A673 (cell line): ENCODE measurements around the gene TRAF4. TPM values are rescaled to one million over a fixed set of nuclear protein-coding genes. Genes with fewer than 3 reads are reported as not detected.

Source experiments
- Bru-seq: library from RNA; stranded (reverse); fragments of 400-500 nt; gene quantifications from one replicate; lab custom pipeline; 2021; lab: Mats Ljungman, UMichigan
- BruChase-seq, 2 experiments: library from RNA; stranded (reverse); fragments of 400-500 nt; gene quantifications; one replicate each; lab custom pipeline; 2021; lab: Mats Ljungman, UMichigan
- BruUV-seq: library from RNA; stranded (reverse); fragments of 400-500 nt; replicated peaks from 2 replicates; lab custom pipeline; 2021; lab: Mats Ljungman, UMichigan
- CTCF ChIA-PET: fragments of 300-600 bp; sonication (Branson Sonifier 250); formaldehyde crosslinking; loops from one replicate; lab custom pipeline; 2022; ENCODE audit warnings: antibody characterized with exemption; lab: Charles Lee
- POLR2A ChIA-PET: fragments of 300-600 bp; sonication (Branson Sonifier 250); formaldehyde crosslinking; loops from one replicate; lab custom pipeline; 2022; ENCODE audit warnings: antibody characterized with exemption; ENCODE audit not compliant: low non-redundant PET; lab: Charles Lee
- DNase-seq: peaks from one replicate; pipeline ENCODE4 v3.0.0-alpha.2; 2015; ENCODE audit warnings: low spot score
- H3K27ac ChIP-seq: fragments of 200-600 bp; sonication (generic); 2 replicates; pipeline ENCODE4 v1.5.1; 2016; ENCODE audit warnings: mixed run types, low read depth, mild to moderate bottlenecking, mixed read lengths, antibody characterized with exemption, low read length; ENCODE audit not compliant: poor library complexity, severe bottlenecking
- H3K27me3 ChIP-seq: fragments of 200-600 bp; sonication (generic); replicated peaks from 2 replicates; pipeline ENCODE4 v1.6.1; 2017; ENCODE audit warnings: mixed run types, low read depth, mild to moderate bottlenecking, mixed read lengths, antibody characterized with exemption, low read length; ENCODE audit not compliant: insufficient read depth, poor library complexity
- H3K36me3 ChIP-seq: fragments of 200-600 bp; sonication (generic); 2 replicates; pipeline ENCODE4 v1.6.1; 2016; ENCODE audit warnings: mixed run types, mild to moderate bottlenecking, mixed read lengths, antibody characterized with exemption, low read length; ENCODE audit not compliant: insufficient read depth, poor library complexity, severe bottlenecking
- H3K4me1 ChIP-seq: fragments of 200-600 bp; sonication (generic); 2 replicates; pipeline ENCODE4 v1.6.1; 2017; ENCODE audit warnings: mixed run types, mild to moderate bottlenecking, mixed read lengths, antibody characterized with exemption, low read length; ENCODE audit not compliant: insufficient read depth, poor library complexity, severe bottlenecking
- H3K4me3 ChIP-seq: fragments of 200-600 bp; sonication (generic); 2 replicates; pipeline ENCODE4 v1.5.1; 2016; ENCODE audit warnings: low read depth, mixed run types, mild to moderate bottlenecking, mixed read lengths, low read length; ENCODE audit not compliant: poor library complexity, severe bottlenecking
- H3K9me3 ChIP-seq: fragments of 200-600 bp; sonication (generic); 2 replicates; pipeline ENCODE4 v1.6.1; 2016; ENCODE audit warnings: mixed run types, low read depth, mild to moderate bottlenecking, mixed read lengths, antibody characterized with exemption, low read length; ENCODE audit not compliant: poor library complexity, severe bottlenecking
- EZH2 ChIP-seq: fragments of 200-600 bp; sonication (generic); IDR thresholded peaks from 2 replicates; pipeline ENCODE4 v1.6.1; 2017; ENCODE audit warnings: borderline replicate concordance, low read depth, mild to moderate bottlenecking, mixed read lengths, antibody characterized with exemption, low read length; ENCODE audit not compliant: poor library complexity, severe bottlenecking
- intact Hi-C: fragments of 100-400 bp; cut with micrococcal nuclease; formaldehyde crosslinking; loops from one replicate; pipeline ENCODE4 v1.10.0; 2022; ENCODE audit not compliant: unreplicated experiment
- long read RNA-seq: library from polyadenylated mRNA; stranded (forward); transcript quantifications from one replicate; pipeline ENCODE4 v2.0.0, GENCODE V29; 2022
- total RNA-seq: library from RNA; stranded (reverse); gene quantifications from 2 replicates; pipeline ENCODE4 v1.2.3, GENCODE V29; 2021
- TF ChIP-seq, protein P1 (sequence below): fragments of 300-800, 200-600 bp; sonication (generic); conservative IDR thresholded peaks from 2 replicates; pipeline ENCODE4 v1.5.1; 2017; ENCODE audit warnings: low read depth, mild to moderate bottlenecking, antibody characterized with exemption, low read length, moderate library complexity, mixed read lengths

The TRAF4 gene, protein sequence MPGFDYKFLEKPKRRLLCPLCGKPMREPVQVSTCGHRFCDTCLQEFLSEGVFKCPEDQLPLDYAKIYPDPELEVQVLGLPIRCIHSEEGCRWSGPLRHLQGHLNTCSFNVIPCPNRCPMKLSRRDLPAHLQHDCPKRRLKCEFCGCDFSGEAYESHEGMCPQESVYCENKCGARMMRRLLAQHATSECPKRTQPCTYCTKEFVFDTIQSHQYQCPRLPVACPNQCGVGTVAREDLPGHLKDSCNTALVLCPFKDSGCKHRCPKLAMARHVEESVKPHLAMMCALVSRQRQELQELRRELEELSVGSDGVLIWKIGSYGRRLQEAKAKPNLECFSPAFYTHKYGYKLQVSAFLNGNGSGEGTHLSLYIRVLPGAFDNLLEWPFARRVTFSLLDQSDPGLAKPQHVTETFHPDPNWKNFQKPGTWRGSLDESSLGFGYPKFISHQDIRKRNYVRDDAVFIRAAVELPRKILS
- total RNA-seq (128 TPM in 2 replicates), Bru-seq, nascent RNA (percentile 71 among the genes with signal in this experiment), BruChase-seq, experiment 1, labeled RNA remaining after a 2-hour chase (percentile 76 among the genes with signal in this experiment), BruChase-seq, experiment 2, labeled RNA remaining after a 6-hour chase (percentile 69 among the genes with signal in this experiment)
- long read RNA-seq, transcript TRAF4-201 (7 exons, 2,923 nt) = major isoform, 9 of 39 reads
- long read RNA-seq, partial matches to known transcripts = 2 of 39 reads
- long read RNA-seq, other reads (novel, unspliced or antisense) = 27 of 39 reads

DNA sequence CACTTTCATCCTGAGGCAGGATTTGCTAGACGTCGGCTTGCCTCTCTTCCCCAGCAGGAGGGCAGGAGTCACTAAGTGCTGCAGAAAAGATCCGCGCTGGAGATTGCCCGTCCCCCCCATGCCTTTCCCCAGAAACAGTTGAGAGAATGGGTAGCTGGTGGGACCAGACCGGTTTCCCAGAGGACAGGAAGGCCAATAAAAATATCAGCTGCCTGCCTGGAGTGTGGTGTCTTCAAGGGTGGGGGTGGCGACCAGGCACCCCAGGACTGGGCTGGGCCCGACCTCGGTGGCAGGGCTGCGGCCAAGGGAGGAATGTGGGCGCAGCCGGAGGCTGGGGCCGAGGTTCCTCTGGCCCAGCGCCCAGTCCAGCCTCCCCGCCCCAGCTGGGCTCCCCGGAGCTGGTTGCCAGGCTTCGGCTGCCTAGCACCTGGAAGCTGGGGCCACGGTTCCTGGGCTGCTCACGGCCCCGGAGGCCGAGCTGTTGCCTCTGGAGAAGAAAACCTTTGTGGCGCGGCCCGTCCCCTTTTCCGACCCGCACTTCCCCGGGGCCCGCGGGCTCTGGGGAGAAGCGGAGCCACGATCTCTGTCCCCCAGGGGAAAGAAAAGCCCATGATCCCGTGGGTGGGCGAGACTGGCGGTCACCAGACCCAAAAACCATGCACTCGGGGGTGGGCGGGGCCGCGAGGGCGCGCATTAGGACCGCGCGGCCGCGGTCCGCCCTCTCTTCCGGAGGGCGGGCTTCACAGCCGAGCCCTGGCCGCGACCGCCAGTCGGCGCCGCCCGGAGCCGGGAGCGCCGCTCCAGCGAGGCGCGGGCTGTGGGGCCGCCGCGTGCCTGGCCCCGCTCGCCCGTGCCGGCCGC, at the start of gene TRAF4:
TRAF4 (plus strand) TSS at position 769 of the 861 bp plus-strand sequence. CDS start 102 bp downstream, outside the sequence.
- H3K4me3 ChIP-seq = peak within 1 kb of the TSS; percentile 72
- H3K4me1 ChIP-seq = peaks cover 32% of the 10 kb centered on the region
- peaks cover 16% of the 10 kb centered on the region for H3K36me3 ChIP-seq
- peak; percentile 93 for DNase-seq
- peak within 1 kb of the TSS; percentile 94 for H3K27ac ChIP-seq
- TF ChIP-seq, protein P1, sequence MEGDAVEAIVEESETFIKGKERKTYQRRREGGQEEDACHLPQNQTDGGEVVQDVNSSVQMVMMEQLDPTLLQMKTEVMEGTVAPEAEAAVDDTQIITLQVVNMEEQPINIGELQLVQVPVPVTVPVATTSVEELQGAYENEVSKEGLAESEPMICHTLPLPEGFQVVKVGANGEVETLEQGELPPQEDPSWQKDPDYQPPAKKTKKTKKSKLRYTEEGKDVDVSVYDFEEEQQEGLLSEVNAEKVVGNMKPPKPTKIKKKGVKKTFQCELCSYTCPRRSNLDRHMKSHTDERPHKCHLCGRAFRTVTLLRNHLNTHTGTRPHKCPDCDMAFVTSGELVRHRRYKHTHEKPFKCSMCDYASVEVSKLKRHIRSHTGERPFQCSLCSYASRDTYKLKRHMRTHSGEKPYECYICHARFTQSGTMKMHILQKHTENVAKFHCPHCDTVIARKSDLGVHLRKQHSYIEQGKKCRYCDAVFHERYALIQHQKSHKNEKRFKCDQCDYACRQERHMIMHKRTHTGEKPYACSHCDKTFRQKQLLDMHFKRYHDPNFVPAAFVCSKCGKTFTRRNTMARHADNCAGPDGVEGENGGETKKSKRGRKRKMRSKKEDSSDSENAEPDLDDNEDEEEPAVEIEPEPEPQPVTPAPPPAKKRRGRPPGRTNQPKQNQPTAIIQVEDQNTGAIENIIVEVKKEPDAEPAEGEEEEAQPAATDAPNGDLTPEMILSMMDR = no peak
- TF ChIP-seq EZH2 = no peak
- CTCF ChIA-PET = interaction anchor here (0.7 to 1.5 kb wide), 6 partner anchors 16 to 640 kb away, joined by 3 to 5 read pairs (median 4); no protein-coding TSS in a partner anchor
- TSS peak; percentile 79 for BruUV-seq
- POLR2A ChIA-PET = interaction anchor here (0.6 to 0.7 kb wide), 2 partner anchors 148 to 427 kb away, joined by 3 to 5 read pairs; no protein-coding TSS in a partner anchor
- H3K9me3 ChIP-seq = no peaks in the 10 kb centered on the region
- H3K27me3 ChIP-seq = no peaks in the 10 kb centered on the region
- intact Hi-C loops = loop anchor here (2.0 kb wide), 1 partner anchor 15 kb away; the partner anchor contains the start of gene NEK8

DNA sequence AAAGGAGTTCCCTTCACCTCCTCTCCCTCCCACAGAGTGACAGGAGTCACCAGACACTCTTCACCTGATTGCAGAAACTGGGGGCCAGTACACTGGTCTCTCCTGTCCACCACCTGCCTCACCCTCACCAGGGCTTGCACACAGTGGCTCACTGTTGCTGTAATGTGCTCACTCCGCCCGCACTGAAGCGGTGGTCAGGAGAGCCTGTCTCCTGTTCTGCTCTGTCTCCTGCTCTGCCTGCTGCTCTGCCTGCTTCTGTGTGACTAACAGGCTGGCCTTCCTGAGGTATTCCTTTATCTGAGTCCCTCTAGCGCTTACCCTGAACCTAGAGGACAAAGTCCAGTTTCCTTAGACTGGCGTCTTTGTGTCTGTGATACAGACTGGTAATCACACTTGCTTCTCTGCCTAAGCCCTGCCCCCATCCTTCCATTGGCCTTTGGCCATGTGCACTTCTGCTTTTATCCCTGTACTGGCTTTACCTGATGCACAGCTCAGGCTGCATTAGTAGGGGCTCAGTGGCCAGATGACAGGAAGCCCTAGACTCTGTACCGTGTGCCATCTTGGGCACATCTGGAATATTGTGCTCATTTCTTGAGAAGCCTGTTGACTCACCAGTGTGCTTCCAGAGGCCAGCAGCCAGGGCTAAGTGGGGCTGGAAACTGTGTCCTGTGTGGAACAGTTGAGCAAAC, 45.4 kb upstream of the TRAF4 start:
- POLR2A ChIA-PET = no interaction called here
- Histone ChIP-seq H3K36me3 (peaks cover 95% of the 10 kb centered on the region), H3K4me3 (no peak overlapping the region), H3K9me3 (no peaks in the 10 kb centered on the region), H3K27ac (no peak overlapping the region), H3K4me1 (no peaks in the 10 kb centered on the region), H3K27me3 (no peaks in the 10 kb centered on the region)
- no TSS peak for BruUV-seq
- CTCF ChIA-PET = no interaction called here
- TF ChIP-seq EZH2 = no peak
- TF ChIP-seq, protein P1 = no peak
- no peak for DNase-seq
- intact Hi-C loops = no loop called here
